GM21515 (cell line): ENCODE data around the gene MGAT5.

Experiments
- ATAC-seq: cut with Tn5 transposase; IDR thresholded peaks from one replicate; pipeline ENCODE4 v1.9.1; 2021; ENCODE audit not compliant: unreplicated experiment

MGAT5 gene

DNA sequence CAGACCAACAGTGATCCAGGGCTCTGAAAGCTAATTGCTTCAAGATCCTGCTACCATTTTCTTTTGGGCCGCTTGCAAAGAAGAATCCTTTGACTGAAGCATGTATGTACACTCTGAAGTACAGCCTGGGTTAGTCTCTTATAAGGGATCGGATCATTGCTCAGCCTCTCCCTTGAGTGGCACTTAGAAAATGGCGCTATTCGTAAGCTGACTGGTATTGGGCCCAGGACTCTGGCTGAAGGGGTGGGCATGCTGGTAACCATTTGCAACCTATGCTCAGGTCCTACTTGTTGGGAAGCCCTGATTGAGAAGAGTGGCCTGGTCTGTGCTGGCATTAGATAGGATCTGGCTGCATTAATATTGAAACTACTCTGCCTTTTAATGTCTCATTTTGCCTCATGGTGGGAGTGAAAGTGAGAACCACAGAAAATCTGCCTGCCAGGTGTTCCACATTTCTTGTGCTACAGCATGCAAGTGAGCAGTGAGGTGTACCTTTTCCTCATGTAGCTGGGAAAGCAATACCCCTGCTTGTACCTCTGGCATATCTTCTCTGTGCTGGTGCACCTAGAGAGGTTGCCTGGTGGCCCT is 661 bp upstream of the MGAT5 start:
- ATAC-seq, result peak; percentile 49

DNA sequence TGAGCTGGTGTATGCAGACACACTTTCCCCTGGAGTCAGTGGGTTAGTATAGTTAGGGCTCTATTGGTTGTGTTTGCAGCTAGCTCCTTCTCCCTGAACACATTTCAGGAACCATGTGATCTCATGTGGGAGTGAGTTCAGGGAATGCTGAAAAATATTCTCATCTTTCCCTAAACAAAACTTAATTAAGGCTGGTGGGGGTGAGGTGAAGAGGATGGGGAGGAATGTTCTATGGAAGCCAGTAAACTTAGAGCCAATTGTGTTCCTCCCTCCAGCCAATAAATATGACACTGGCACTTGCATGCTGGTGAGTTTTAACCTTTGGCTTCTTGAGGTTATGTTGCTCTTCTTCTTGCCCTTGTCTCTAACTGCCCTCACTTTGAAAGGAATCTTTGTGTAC is 952 bp downstream of the MGAT5 start:
- ATAC-seq, result no peak

DNA sequence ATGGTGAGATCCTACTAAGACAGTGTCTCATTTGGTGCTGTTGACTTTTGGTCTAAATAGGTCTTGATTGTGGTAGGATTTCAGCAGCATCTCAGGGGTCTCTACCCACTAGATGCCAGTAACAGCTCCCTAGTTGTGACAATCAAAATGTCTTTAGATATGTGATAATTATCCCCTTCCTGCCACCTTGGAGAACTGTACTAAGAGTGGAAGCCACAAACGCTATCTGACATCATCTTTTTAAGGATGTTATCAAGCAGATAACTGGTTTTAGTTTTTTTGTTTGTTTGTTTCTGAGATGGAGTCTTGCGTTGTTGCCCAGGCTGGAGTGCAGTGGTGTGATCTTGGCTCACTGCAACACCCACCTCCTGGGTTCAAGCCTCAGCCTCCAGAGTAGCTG is 3.1 kb downstream of the MGAT5 start:
- no peak for ATAC-seq

- ATAC-seq, result no peak
Observed at GRCh38 chr2:134257509-134257908, 3.6 kb downstream of the MGAT5 start.

DNA sequence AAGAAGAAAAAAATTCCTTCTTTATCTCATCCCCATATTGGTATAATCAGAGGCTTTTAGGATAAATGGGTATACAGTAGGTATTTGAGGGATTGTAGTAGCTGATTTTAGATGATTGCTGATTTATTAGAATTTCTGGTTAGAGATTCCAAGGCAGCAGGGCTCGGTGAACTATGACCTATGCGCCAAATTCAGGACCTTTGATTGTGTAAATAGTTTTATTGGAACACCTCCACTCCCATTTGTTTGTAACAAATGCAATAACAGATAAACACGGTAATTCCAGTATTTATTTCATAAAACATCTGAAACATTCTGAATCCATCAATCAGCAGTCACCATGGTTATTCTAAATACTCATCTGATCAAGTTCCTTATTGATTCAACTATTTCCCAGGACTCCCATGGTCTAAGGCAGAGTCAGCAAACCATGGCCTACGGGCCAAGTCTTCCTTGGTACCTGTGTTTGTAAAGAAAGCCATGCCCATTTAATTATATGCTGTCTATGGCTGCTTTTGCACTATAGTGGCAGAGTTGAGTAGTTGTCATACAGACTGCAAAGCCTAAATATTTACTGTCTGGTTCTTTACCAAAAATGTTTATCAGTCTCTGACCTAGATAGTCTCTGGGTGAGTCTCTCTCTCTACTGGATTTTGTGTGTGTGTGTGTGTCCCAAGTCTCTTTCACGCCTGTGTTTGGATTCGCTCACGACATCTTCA is 4.3 kb downstream of the MGAT5 start:
- no peak for ATAC-seq

- ATAC-seq, result no peak
Observed at GRCh38 chr2:134258684-134259388, 5.0 kb downstream of the MGAT5 start.

DNA sequence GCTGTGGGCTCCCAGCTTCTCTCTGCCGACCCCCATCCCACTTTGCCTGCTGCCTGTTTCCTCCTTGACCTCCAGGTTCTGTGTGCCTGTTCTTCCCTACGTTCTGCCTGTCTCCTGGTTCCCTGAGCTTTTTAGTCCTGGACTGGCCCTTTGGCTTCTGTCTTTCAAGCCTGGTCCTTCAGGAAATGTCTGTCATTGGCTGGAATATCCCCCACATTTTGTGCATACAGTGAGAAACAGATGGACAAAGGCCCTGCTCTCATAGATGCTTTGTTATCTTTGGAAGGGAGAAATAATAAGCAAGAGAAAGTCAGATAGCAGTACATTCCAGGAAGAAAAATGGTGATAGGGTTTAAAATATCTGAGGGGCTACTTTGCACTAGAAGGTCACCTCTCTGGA is 5.7 kb downstream of the MGAT5 start:
- no peak for ATAC-seq

GRCh38 chr2:134259994-134260393 is 6.1 kb downstream of the MGAT5 start:
- no peak for ATAC-seq

DNA sequence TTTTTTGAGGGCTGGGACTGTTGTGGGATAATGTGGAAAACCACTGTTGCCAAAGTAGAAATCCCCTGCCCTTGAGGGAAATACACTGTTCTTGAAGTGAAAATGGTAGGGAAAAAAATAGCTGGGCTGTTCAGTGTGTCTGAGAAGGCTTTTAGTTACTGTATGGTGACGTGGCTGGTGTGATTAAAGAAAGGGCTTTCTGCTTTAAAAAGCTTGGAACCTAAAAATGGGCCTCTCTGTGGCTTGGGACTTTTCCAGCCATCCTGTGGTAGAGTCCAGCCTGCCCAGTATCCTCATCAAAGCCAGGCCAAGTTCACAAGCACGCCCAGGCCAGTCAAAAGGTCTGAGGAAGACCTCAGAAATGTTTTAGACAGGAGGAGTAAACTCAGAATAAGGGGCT is 6.8 kb downstream of the MGAT5 start:
- ATAC-seq, result no peak

GRCh38 chr2:134261398-134262131 is 7.7 kb downstream of the MGAT5 start:
- ATAC-seq, result peak; percentile 53

- ATAC-seq, result peak; percentile 45
Observed at GRCh38 chr2:134262684-134263083, 8.8 kb downstream of the MGAT5 start.

- no peak for ATAC-seq
Observed at GRCh38 chr2:134268265-134268664, 14.4 kb downstream of the MGAT5 start.

- no peak for ATAC-seq
Observed at GRCh38 chr2:134269230-134269629, 15.4 kb downstream of the MGAT5 start.

DNA sequence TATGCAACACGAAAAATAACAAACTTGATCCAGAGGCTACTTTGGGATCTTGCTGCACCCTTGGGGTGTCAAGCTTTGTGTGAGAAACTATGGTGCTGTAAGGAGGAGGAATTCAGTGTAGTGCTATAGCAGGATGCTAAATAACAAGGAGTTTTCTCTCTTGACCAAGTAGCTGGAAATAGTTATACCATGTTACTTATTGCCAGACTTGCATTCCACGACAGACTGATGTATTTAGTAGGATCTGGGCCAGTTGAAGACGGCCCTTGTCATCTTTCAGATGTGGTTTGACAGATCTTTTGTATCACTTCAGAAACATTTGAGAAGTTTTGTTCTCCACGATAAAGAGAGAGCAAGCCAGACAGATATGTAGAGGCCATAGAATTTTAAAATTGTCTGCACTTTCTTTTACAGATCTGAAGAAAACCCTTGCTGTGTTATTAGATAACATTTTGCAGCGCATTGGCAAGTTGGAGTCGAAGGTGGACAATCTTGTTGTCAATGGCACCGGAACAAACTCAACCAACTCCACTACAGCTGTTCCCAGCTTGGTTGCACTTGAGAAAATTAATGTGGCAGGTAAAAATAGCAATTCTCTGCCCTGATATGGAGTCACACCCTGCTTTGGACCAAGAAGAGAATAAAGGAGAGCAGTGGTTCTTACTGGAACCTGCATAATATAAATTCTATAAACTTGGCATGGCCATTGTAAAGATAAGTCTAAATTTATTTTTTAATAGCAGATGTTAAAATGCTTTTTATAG is 16.3 kb downstream of the MGAT5 start:
- no peak for ATAC-seq

- ATAC-seq, result no peak
Observed at GRCh38 chr2:134271758-134272157, 17.9 kb downstream of the MGAT5 start.

GRCh38 chr2:134272806-134273205 is 18.9 kb downstream of the MGAT5 start:
- no peak for ATAC-seq

- ATAC-seq, result no peak
Observed at GRCh38 chr2:134273256-134273983, 19.5 kb downstream of the MGAT5 start.

GRCh38 chr2:134274121-134274520 is 20.2 kb downstream of the MGAT5 start:
- ATAC-seq, result no peak

DNA sequence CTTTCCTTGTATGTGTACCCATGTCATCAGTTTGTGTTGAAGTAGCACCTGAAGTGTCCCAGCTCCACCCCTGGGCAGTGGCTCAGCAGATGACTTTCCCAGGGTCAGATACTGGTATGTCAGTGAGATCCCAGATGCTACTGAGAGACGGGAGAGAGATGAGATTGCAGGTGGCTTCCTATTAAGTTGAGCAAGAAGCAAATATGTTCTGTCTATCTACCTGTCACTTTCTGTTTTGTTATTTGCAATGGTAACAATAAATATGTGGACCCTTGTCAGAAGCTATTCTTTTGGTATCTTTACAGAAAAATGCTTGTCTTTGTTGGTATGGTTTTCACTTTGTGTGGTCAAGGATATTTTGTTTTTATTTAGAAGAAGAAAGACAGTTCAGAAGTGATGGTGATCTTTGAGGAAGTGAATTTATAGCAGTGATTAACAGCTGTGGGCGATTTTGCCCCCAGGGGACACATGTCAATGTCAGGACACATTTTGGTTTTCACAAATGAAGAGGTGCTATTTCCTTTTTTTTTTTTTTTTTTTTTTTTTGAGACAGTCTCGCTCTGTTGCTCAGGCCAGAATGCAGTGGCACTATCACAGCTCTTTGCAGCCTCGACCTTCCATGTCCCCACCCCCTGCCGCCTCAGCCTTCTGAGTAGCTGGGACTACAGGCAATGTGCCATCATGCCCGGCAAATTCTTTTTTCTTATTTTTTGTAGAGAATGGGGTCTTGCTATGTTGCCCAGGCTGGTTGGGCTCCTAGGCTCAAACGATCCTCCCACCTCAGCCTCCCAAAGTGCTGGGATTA is 21.4 kb downstream of the MGAT5 start:
- ATAC-seq, result peak; percentile 82
